MM.1S (cell line): ENCODE measurements around the gene SYMPK.

Source experiments
- EZH2phosphoT487 ChIP-seq: fragments of 300-600 bp; sonication (generic); IDR thresholded peaks from 2 replicates; pipeline ENCODE4 v1.6.1; 2018; ENCODE audit warnings: antibody characterized with exemption, low read length
- TF ChIP-seq, protein P1 (sequence below): fragments of 300-600 bp; sonication (generic); IDR thresholded peaks from 2 replicates; pipeline ENCODE4 v1.5.1; 2016; ENCODE audit warnings: antibody characterized with exemption, low read length, mixed read lengths

DNA sequence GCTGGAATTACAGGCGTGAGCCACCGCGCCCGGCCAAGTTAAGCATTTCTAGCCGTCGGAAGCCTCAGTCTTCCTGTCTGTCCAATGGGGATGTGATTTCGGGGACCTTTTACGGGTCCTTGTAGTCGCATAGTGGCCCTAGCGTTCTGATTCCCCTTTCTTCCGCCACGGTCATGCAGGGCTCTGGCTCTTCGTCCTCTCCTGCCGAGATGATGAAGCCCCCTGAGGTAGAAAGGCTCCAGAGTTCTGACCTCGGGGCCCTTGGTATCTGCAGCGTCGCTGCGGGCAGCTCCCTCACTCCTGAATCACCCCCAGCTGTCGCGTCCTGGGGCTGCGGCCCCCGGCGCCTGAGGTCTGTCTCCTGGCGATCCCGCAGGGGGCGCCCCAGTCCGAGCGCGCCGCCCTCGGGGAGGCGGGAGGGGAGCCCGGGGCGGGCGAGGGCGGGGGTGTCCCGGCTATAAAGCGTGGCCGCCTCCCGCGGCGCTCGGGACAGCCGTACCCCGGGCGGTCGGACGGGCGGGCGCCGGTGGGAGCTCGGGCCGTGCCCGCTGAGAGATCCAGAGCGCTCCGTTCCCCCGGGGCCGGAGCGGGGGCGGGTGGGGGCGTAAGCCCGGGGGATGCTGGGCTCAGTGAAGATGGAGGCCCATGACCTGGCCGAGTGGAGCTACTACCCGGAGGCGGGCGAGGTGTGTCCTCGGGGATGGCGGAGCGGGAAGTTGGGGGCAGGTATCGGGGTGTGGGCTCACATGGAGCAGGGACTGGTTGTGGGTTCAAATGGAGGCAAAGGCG is 1.1 kb upstream of the SYMPK start, which contains the start of gene FOXA3:
- TF ChIP-seq, protein P1, sequence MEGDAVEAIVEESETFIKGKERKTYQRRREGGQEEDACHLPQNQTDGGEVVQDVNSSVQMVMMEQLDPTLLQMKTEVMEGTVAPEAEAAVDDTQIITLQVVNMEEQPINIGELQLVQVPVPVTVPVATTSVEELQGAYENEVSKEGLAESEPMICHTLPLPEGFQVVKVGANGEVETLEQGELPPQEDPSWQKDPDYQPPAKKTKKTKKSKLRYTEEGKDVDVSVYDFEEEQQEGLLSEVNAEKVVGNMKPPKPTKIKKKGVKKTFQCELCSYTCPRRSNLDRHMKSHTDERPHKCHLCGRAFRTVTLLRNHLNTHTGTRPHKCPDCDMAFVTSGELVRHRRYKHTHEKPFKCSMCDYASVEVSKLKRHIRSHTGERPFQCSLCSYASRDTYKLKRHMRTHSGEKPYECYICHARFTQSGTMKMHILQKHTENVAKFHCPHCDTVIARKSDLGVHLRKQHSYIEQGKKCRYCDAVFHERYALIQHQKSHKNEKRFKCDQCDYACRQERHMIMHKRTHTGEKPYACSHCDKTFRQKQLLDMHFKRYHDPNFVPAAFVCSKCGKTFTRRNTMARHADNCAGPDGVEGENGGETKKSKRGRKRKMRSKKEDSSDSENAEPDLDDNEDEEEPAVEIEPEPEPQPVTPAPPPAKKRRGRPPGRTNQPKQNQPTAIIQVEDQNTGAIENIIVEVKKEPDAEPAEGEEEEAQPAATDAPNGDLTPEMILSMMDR, result peak; percentile 55
- no peak for TF ChIP-seq EZH2phosphoT487
